OCI-LY1 (cell line): Measurements from ENCODE around the gene CTNNA3.

Experiments
- H2AFZ ChIP-seq: fragments of 200-600 bp; sonication (generic), shearing (Covaris generic); 2 replicates; pipeline ENCODE4 v1.6.0; 2014; ENCODE audit warnings: antibody characterized with exemption, mild to moderate bottlenecking, low read length
- H3F3A ChIP-seq: fragments of 200-600 bp; sonication (generic), shearing (Covaris generic); 2 replicates; pipeline ENCODE4 v1.6.0; 2014; ENCODE audit warnings: mild to moderate bottlenecking, antibody characterized with exemption, low read length, moderate library complexity; ENCODE audit not compliant: insufficient read depth
- H3K27ac ChIP-seq: fragments of 200-600 bp; sonication (generic); 2 replicates; pipeline ENCODE4 v1.5.1; 2014; ENCODE audit warnings: low read length, mixed run types, mild to moderate bottlenecking, low read depth; ENCODE audit not compliant: poor library complexity, severe bottlenecking
- H3K27me3 ChIP-seq: fragments of 200-600 bp; sonication (generic); 2 replicates; pipeline ENCODE4 v1.6.0; 2014; ENCODE audit warnings: antibody characterized with exemption, mild to moderate bottlenecking, low read length, moderate library complexity; ENCODE audit not compliant: insufficient read depth
- H3K36me3 ChIP-seq: fragments of 200-600 bp; sonication (generic); 2 replicates; pipeline ENCODE4 v1.6.1; 2014; ENCODE audit warnings: mild to moderate bottlenecking, antibody characterized with exemption, low read length, moderate library complexity, mixed read lengths; ENCODE audit not compliant: insufficient read depth
- H3K4me1 ChIP-seq: fragments of 200-600 bp; sonication (generic); 2 replicates; pipeline ENCODE4 v1.5.1; 2014; ENCODE audit warnings: mild to moderate bottlenecking, low read length, moderate library complexity; ENCODE audit not compliant: insufficient read depth, severe bottlenecking
- H3K4me2 ChIP-seq: fragments of 200-600 bp; sonication (generic), shearing (Covaris generic); 2 replicates; pipeline ENCODE4 v1.6.1; 2014; ENCODE audit warnings: low read length
- H3K4me3 ChIP-seq: fragments of 200-600 bp; sonication (generic); 2 replicates; pipeline ENCODE4 v1.5.1; 2014; ENCODE audit warnings: low read length, low read depth, mild to moderate bottlenecking, mixed read lengths; ENCODE audit not compliant: poor library complexity, severe bottlenecking
- H3K79me2 ChIP-seq: fragments of 200-600 bp; shearing (Covaris generic); 2 replicates; pipeline ENCODE4 v1.6.1; 2016; ENCODE audit warnings: mixed run types, low read length, mixed read lengths; ENCODE audit not compliant: insufficient read depth
- H3K9ac ChIP-seq: fragments of 200-600 bp; sonication (generic), shearing (Covaris generic); 2 replicates; pipeline ENCODE4 v1.6.1; 2014; ENCODE audit warnings: mild to moderate bottlenecking, low read length, mixed read lengths
- H3K9me2 ChIP-seq: fragments of 200-600 bp; sonication (generic), shearing (Covaris generic); 2 replicates; pipeline ENCODE4 v1.6.1; 2014; ENCODE audit warnings: low read depth, mild to moderate bottlenecking, low read length, mixed read lengths
- H3K9me3 ChIP-seq: fragments of 200-600 bp; shearing (Covaris generic); 2 replicates; pipeline ENCODE4 v1.6.1; 2014; ENCODE audit warnings: low read length, mixed read lengths
- H4K20me1 ChIP-seq: fragments of 200-600 bp; sonication (generic), shearing (Covaris generic); 2 replicates; pipeline ENCODE4 v1.6.0; 2016; ENCODE audit warnings: mild to moderate bottlenecking, low read length; ENCODE audit not compliant: insufficient read depth
- CTCF ChIP-seq: fragments of 200-600 bp; sonication (generic), shearing (Covaris generic); IDR thresholded peaks from 2 replicates; pipeline ENCODE4 v1.5.1; 2017; ENCODE audit warnings: mild to moderate bottlenecking, antibody characterized with exemption, low read length, moderate library complexity, mixed read lengths
- EZH2 ChIP-seq: fragments of 200-600 bp; sonication (generic), shearing (Covaris generic); IDR thresholded peaks from 2 replicates; pipeline ENCODE4 v1.8.0; 2017; ENCODE audit warnings: borderline replicate concordance, mixed run types, mild to moderate bottlenecking, antibody characterized with exemption, low read length, moderate library complexity, mixed read lengths

Gene CTNNA3

GRCh38 chr10:67550046-67550445 lies 145.9 kb downstream of the CTNNA3 start:
- Histone ChIP-seq H3K4me1 (no peaks in the 10 kb centered on the region), H3K36me3 (no peaks in the 10 kb centered on the region), H3K27me3 (no peaks in the 10 kb centered on the region), H3K9me2 (no peaks in the 10 kb centered on the region), H2AFZ (no peak overlapping the region), H3F3A (no peaks in the 10 kb centered on the region), H3K79me2 (no peaks in the 10 kb centered on the region), H4K20me1 (no peaks in the 10 kb centered on the region), H3K4me3 (no peak overlapping the region), H3K27ac (no peak overlapping the region), H3K9me3 (no peaks in the 10 kb centered on the region), H3K4me2 (no peak overlapping the region), H3K9ac (no peak overlapping the region)
- TF ChIP-seq EZH2 (no peak), CTCF (no peak)

- no peak overlapping the region for H2AFZ ChIP-seq
- H3K9me3 ChIP-seq: no peaks in the 10 kb centered on the region
- no peaks in the 10 kb centered on the region for H3K36me3 ChIP-seq
- no peak overlapping the region for H3K27ac ChIP-seq
- H3F3A ChIP-seq: no peaks in the 10 kb centered on the region
- no peak for TF ChIP-seq EZH2
- no peak for TF ChIP-seq CTCF
- H3K27me3 ChIP-seq: no peaks in the 10 kb centered on the region
- H3K9ac ChIP-seq: no peak overlapping the region
- H3K79me2 ChIP-seq: no peaks in the 10 kb centered on the region
- H4K20me1 ChIP-seq: no peaks in the 10 kb centered on the region
- H3K4me2 ChIP-seq: no peak overlapping the region
- no peaks in the 10 kb centered on the region for H3K9me2 ChIP-seq
- H3K4me1 ChIP-seq: no peaks in the 10 kb centered on the region
- H3K4me3 ChIP-seq: no peak overlapping the region
These were observed 146.6 kb downstream of the CTNNA3 start for GRCh38 chr10:67549390-67549789.

- H2AFZ ChIP-seq: no peak overlapping the region
- no peak overlapping the region for H3K9ac ChIP-seq
- H3F3A ChIP-seq: no peaks in the 10 kb centered on the region
- H3K9me2 ChIP-seq: no peaks in the 10 kb centered on the region
- no peak overlapping the region for H3K27ac ChIP-seq
- H3K9me3 ChIP-seq: no peaks in the 10 kb centered on the region
- no peak overlapping the region for H3K4me2 ChIP-seq
- H3K4me1 ChIP-seq: no peaks in the 10 kb centered on the region
- TF ChIP-seq CTCF: no peak
- no peak for TF ChIP-seq EZH2
- no peaks in the 10 kb centered on the region for H3K36me3 ChIP-seq
- H3K4me3 ChIP-seq: no peak overlapping the region
- no peaks in the 10 kb centered on the region for H3K27me3 ChIP-seq
- no peaks in the 10 kb centered on the region for H4K20me1 ChIP-seq
- H3K79me2 ChIP-seq: no peaks in the 10 kb centered on the region
These were observed 154.6 kb downstream of the CTNNA3 start for GRCh38 chr10:67541411-67541810.
